Eye (tissue), 1 donor: ENCODE data around the gene PPP1CC.

Experiments used
- DNase-seq: peaks from one replicate; pipeline ENCODE4 v3.0.0-alpha.2; 2015

PPP1CC gene

GRCh38 chr12:110683888-110684287 is 58.8 kb downstream of the PPP1CC start:
- DNase-seq = no peak

GRCh38 chr12:110680032-110680431 is 62.7 kb downstream of the PPP1CC start:
- DNase-seq = no peak

GRCh38 chr12:110679201-110679600 is 63.5 kb downstream of the PPP1CC start:
- DNase-seq = no peak

DNA sequence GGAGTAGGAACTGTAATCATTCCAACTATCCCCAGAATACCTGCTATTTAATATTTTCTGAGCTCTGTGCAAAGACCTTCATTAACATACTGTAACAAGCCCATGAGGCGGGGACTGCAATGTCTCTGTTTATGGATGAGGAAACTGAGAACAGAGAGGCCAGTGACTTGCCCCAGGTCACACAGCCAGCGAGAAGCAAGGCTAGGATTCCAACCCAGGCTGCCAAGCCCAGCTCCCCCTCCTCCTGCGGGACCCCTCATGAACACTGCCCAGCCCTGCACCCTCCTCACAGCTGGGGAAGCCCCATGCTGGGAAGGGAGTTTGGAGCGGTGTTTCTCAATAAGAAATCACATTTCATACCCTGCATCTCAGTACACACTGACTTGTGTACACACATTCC is 64.7 kb downstream of the PPP1CC start:
- no peak for DNase-seq

DNA sequence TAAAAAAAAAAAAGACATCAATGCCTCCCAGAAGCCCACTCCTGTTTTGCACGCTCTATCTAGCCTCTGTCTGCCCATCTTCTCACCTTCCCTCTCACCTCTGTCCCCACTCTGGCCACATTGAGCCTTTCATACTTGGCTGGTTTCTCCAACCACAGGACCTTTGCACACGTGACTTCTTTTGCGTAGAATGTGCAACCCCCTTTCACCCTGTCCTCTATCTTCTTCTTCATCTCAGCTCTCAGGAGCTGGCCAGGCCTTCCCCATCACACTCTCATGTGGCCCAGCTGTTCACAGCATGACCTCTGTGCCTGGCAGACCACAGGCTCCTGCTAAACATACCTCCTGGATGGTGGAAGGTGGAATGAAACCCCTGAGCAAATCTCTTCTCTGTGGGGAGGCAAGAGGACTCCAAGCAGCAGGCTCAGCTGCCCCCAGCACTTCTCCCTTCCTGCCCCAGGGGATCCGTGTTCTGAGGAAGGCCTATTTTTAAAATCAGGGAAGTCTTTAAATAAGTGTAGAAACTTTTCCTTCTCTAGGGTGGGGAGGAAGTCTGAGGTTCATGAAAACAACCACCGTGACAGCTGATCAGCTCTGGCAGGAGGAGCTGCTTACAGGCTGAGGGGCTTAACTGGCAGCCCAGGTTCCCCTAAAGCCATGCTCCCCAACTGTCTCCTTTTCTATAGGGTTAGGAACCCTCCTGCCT is 65.3 kb downstream of the PPP1CC start:
- DNase-seq = no peak

DNA sequence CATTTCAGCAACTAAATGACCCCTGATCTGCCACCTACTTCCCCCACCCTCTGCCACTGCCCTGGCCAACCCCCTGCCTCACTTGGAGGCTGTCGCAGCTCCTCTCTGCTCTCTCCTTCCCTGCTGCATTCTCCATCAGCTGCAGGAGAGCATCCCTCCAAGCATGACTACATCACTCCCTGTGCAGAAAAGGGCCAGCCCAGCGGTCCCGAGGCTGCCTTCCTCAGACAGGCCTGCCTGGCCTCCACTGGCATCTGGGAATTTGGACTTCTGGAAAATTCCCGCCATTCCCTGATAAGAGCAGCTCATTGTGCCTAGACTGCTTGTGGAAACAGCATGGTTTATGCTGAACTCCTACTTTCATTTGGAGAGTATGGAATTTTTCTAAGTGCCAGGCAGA is 66.5 kb downstream of the PPP1CC start:
- no peak for DNase-seq

GRCh38 chr12:110670161-110670701 is 72.5 kb downstream of the PPP1CC start:
- DNase-seq = no peak
